Measurements from ENCODE around the gene F12.
A peak's percentile ranks its signal among the peaks of the same experiment; 100 is the strongest.

The F12 gene

GRCh38 chr5:177432143-177432838, 22.9 kb upstream of the F12 start:
- no peak for TF ChIP-seq GATA3 (IDR thresholded peaks at IDR 0.05; ENCODE audit: low read depth, low read length)
- TF ChIP-seq GATA2 (IDR thresholded peaks at IDR 0.05; ENCODE audit: low read depth, low read length): no peak

GRCh38 chr5:177431317-177432142, 22.2 kb upstream of the F12 start:
- no peak for TF ChIP-seq GATA2 (IDR thresholded peaks at IDR 0.05; ENCODE audit: low read depth, low read length)
- no peak for TF ChIP-seq GATA3 (IDR thresholded peaks at IDR 0.05; ENCODE audit: low read depth, low read length)

DNA sequence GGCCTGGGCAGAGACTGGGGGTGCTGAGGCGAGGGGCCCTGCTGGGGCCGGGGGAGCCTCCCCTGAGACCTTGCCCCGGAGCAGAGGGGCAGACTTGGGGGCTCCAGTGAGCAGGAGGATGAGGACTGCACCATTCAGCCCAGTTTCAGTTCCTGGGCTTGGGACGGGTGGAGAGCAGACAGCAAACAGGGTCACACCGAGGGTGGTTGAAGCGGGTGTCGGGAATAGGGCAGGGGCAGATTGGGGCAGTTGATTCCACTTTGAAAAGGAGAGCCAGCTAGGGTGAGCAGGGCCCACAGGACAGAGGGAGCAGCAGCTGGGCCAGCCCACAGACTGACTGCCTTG, 21.6 kb upstream of the F12 start:
- TF ChIP-seq GATA3 (IDR thresholded peaks at IDR 0.05; ENCODE audit: low read depth, low read length): no peak
- TF ChIP-seq GATA2 (IDR thresholded peaks at IDR 0.05; ENCODE audit: low read depth, low read length): no peak

GRCh38 chr5:177430140-177430951, 21.0 kb upstream of the F12 start:
- TF ChIP-seq GATA2 (IDR thresholded peaks at IDR 0.05; ENCODE audit: low read depth, low read length): no peak
- no peak for TF ChIP-seq GATA3 (IDR thresholded peaks at IDR 0.05; ENCODE audit: low read depth, low read length)

DNA sequence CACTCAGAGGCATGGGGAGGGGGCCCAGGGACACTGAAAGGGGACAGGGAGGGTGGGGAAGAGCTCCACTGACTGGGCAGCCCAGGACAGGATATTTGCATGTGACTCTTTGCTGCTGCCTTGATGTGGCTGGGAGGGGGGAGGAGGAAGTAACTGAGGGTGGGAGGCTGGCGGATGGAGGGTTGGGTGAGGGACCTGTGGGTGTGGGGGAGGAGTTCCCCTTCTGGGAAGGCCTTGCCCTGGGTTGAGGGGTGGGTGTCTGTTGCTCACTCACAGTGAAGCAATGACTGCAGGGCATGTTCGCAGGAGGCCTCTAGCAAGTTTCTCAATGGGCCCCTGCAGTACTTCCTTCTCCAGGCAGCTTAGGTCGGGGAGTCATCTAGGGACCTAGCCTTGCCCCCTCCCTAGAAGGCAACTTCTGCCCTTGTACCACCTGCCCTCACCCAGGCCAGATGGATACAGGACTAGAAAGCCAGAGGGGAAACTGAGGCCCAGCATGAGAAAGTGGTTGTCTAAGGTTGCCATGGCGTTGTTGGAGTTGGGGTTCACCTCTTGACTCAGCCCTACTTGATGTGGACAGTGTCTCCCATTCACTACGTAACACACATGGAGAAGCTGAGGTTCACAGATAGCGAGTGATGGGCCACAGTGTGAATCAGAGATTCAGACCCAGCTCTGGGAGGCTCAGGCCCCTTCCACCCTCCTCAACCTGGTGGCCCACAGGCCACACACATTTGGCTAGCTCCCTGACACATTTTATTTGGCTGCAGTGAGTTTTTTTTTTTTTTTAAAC, 20.1 kb upstream of the F12 start:
- TF ChIP-seq GATA2 (IDR thresholded peaks at IDR 0.05; ENCODE audit: low read depth, low read length) (no peak), GATA3 (IDR thresholded peaks at IDR 0.05; ENCODE audit: low read depth, low read length) (no peak)

DNA sequence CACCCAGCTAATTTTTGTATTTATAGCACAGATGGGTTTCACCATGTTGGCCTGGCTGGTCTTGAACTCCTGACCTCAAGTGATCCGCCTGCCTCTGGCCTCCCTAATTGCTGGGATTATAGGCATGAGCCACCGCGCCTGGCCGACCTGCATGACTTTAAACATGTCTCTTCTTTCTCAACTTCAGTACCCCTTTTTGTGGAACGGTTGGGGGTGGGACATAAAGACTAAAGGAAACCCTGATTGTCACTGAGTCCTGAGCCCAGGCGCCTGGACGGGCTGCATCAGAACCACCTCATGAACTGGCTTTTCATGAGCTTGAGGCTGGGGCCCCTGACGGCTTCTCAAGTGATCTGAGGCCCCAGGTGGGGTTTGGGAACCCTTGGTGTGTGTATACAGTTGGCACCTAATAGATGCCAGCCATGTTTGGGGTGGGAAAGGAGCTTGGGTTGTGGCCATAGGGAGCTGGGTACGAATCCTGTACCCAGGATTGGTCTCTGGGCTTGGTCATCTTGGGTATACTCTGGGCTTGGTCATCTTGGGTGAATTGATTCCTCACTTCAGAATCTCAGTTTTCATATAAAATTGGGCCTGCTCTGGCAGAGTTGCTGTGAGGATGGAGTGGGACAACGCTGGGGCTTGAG, 19.3 kb upstream of the F12 start:
- TF ChIP-seq GATA2 (IDR thresholded peaks at IDR 0.05; ENCODE audit: low read depth, low read length) (no peak), GATA3 (IDR thresholded peaks at IDR 0.05; ENCODE audit: low read depth, low read length) (no peak)

- TF ChIP-seq GATA3 (IDR thresholded peaks at IDR 0.05; ENCODE audit: low read depth, low read length): no peak
- TF ChIP-seq GATA2 (IDR thresholded peaks at IDR 0.05; ENCODE audit: low read depth, low read length): no peak
Measured at GRCh38 chr5:177427919-177428573, 18.7 kb upstream of the F12 start.

GRCh38 chr5:177427211-177427822, 18.0 kb upstream of the F12 start:
- TF ChIP-seq GATA2 (IDR thresholded peaks at IDR 0.05; ENCODE audit: low read depth, low read length) (peak; percentile 90), GATA3 (IDR thresholded peaks at IDR 0.05; ENCODE audit: low read depth, low read length) (no peak)

DNA sequence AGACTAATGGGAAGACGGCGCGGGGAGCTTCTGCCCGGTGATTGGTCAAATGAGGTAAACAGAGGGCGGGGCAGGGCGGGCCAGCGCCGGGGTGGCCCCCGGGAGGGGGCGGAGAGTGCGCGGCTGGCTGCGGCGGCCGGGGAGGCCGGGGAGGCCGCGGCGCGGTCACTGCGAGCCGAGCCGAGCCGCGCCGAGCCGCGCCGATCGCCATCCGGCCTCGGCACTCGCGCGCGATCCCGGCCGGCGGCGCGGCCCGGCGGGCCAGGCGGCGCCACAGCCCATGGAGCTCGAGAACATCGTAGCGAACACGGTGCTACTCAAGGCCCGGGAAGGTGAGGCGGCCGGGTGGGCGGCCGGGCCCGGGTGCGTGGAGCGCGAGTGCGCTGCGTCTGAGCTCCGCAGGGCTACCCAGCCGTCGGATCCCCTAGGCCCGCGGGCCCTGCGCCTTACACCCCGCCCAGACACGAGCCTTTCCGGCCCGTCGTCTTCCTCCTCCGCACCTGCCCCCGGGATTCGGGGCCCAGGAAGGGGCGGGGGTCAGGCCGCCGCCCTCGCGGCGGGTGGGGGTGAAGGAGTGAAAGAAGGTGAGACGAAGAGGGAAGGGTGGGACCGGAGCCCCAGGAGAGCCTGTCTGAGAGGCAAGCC, 17.3 kb upstream of the F12 start, which contains the start of gene GRK6:
Gene GRK6 (plus strand): TSS at position 111 of the 645 bp plus-strand sequence. CDS start 170 bp downstream, at position 281.
- TF ChIP-seq GATA3 (IDR thresholded peaks at IDR 0.05; ENCODE audit: low read depth, low read length) (no peak), GATA2 (IDR thresholded peaks at IDR 0.05; ENCODE audit: low read depth, low read length) (no peak)

DNA sequence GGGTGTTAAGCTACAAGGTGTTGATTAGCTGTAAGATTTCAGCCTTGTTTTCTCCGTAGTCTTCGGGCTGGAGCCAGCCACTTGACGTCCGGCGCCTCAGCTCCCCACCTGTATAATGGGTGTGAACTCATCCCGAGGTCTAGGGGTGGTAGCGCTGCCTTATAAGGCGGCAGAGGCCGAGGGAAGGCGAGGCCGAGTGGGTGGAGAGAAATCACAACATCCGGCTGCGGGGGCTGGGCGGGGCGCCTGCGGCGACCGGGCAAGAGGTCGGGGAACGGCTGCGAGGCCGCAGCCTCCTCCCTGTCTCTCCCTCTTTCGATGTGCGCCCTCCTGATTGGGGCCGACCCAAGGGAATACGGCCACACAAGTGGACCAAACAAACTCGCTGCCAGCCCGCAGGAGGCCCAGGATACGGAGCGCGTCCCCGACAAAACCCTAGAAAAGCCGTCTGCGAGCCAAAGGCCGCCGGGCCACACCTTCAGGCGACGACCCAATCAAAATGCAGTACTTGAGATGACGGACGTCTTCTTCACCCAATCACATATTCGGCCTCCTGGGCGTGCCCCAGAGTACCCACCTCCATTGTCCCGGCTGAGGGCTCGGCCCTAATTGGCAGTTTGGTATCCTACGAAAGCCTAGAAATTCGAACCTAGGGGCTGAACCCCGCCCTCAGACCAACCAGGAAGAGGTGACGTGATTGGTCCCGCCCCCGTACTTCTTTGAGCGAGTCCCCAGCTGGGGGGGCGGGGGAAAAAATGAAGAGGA, 16.6 kb upstream of the F12 start:
- no peak for TF ChIP-seq GATA2 (IDR thresholded peaks at IDR 0.05; ENCODE audit: low read depth, low read length)
- TF ChIP-seq GATA3 (IDR thresholded peaks at IDR 0.05; ENCODE audit: low read depth, low read length): no peak

- TF ChIP-seq GATA2 (IDR thresholded peaks at IDR 0.05; ENCODE audit: low read depth, low read length) (no peak), GATA3 (IDR thresholded peaks at IDR 0.05; ENCODE audit: low read depth, low read length) (no peak)
Measured at GRCh38 chr5:177425196-177425800, 15.9 kb upstream of the F12 start.
